ENCODE results near the gene ALDH3A1. TPM values are rescaled to one million over a fixed set of nuclear protein-coding genes. Genes with fewer than 3 reads are reported as not detected.

ALDH3A1 gene
- total RNA-seq, 3 donors from 2014 or later (not counting 1 experiment from before 2014, with no cell fraction given): not detected

- intact Hi-C loops (cut with micrococcal nuclease): no loop called here
- no peak overlapping the region for H3K27ac Mint-ChIP-seq
- H3K36me3 Mint-ChIP-seq: peaks cover 13% of the 10 kb centered on the region
- Histone ChIP-seq H3K4me1 (ENCODE audit: control insufficient read depth, insufficient read depth, low read length) (no peaks in the 10 kb centered on the region), H3K9me3 (ENCODE audit: control insufficient read depth, insufficient read depth, low read length) (no peaks in the 10 kb centered on the region), H3K27me3 (ENCODE audit: control insufficient read depth, insufficient read depth, low read length) (no peaks in the 10 kb centered on the region), H3K36me3 (ENCODE audit: control insufficient read depth, insufficient read depth, low read length) (peaks cover 41% of the 10 kb centered on the region), H3K27ac (ENCODE audit: low read length) (no peak overlapping the region), H3K4me3 (ENCODE audit: low read length) (no peak overlapping the region)
- ATAC-seq: no peak
- TF ChIP-seq, protein P1, sequence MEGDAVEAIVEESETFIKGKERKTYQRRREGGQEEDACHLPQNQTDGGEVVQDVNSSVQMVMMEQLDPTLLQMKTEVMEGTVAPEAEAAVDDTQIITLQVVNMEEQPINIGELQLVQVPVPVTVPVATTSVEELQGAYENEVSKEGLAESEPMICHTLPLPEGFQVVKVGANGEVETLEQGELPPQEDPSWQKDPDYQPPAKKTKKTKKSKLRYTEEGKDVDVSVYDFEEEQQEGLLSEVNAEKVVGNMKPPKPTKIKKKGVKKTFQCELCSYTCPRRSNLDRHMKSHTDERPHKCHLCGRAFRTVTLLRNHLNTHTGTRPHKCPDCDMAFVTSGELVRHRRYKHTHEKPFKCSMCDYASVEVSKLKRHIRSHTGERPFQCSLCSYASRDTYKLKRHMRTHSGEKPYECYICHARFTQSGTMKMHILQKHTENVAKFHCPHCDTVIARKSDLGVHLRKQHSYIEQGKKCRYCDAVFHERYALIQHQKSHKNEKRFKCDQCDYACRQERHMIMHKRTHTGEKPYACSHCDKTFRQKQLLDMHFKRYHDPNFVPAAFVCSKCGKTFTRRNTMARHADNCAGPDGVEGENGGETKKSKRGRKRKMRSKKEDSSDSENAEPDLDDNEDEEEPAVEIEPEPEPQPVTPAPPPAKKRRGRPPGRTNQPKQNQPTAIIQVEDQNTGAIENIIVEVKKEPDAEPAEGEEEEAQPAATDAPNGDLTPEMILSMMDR (IDR thresholded peaks at IDR 0.05): no peak
- 99% methylated on average over 4 of the region's 4 CpGs for WGBS (ENCODE audit: insufficient coverage)
- DNase-seq: no peak
- H3K27me3 Mint-ChIP-seq (ENCODE audit: low read depth in 2 of 2): no peaks in the 10 kb centered on the region
- H3K4me1 Mint-ChIP-seq: no peaks in the 10 kb centered on the region
- no peaks in the 10 kb centered on the region for H3K9me3 Mint-ChIP-seq
- H3K4me3 Mint-ChIP-seq: no peak overlapping the region
These were observed 32.7 kb upstream of the ALDH3A1 start for GRCh38 chr17:19780846-19781245.

DNA sequence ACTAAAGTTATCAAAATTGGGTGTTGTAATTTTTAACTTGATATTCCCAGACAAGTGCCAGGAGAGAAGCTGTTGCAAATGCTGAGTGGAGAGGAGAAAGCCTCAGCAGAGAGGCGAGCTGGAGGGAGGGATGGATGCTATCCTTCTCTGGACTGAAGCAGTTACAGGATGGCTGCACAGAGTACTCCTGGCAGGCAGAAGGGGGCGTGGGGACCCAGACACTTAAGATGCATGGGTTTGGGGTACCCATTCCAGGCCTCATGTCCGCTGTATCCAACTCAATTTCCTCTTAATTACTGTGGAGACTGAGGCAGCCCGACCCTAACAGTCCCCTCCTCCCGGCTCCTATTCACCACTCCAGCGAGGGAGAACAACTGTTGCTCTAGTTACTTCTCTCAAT is 25.4 kb upstream of the ALDH3A1 start:
- intact Hi-C loops (cut with micrococcal nuclease): no loop called here
- Mint-ChIP-seq H3K4me1 (no peaks in the 10 kb centered on the region), H3K9me3 (no peaks in the 10 kb centered on the region), H3K27me3 (ENCODE audit: low read depth in 2 of 2) (no peaks in the 10 kb centered on the region), H3K36me3 (no peaks in the 10 kb centered on the region), H3K4me3 (no peak overlapping the region), H3K27ac (no peak overlapping the region)
- no peak overlapping the region for H3K4me3 ChIP-seq (ENCODE audit: low read length)
- peaks cover 10% of the 10 kb centered on the region for H3K4me1 ChIP-seq (ENCODE audit: control insufficient read depth, insufficient read depth, low read length)
- peak in 1 of 3 donors; percentile 9 for ATAC-seq
- no peaks in the 10 kb centered on the region for H3K9me3 ChIP-seq (ENCODE audit: control insufficient read depth, insufficient read depth, low read length)
- H3K27ac ChIP-seq (ENCODE audit: low read length): no peak overlapping the region
- DNase-seq: no peak
- TF ChIP-seq, protein P1 (IDR thresholded peaks at IDR 0.05): no peak
- peaks cover 18% of the 10 kb centered on the region for H3K36me3 ChIP-seq (ENCODE audit: control insufficient read depth, insufficient read depth, low read length)
- WGBS (ENCODE audit: insufficient coverage): 91% methylated on average over 3 of the region's 6 CpGs
- no peaks in the 10 kb centered on the region for H3K27me3 ChIP-seq (ENCODE audit: control insufficient read depth, insufficient read depth, low read length)

DNA sequence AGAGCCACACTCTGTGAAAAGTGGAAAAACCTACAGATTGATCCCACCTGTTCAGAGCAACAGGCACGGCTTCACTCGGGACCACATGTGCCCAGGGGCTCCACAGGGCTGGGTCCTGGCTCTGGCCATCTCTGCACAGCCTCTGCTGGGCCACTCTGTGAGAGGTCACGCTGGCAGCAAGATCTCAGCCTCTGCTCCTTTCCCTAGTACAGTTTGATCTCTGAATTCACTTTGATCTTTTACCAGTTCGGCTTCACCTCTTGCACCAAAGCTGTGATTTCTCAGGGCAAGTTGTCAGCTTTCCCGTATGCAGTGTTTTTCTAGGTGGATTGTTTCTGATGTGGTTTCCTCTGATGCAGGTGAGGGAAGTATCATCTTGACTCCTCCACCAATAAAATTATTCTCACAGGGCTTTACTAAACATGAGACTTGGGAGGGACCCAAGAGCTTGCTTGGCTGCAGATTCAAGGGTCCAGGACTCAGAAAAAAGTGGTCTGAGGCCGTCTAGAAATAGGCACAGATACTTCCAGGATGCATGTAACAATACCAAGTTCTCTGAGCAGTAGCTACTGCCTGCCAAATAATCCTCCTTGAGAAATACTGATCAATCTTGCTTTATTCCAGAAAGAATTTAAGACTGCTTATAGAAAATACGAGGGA is 24.0 kb upstream of the ALDH3A1 start:
- Histone ChIP-seq H3K27me3 (ENCODE audit: control insufficient read depth, insufficient read depth, low read length) (no peaks in the 10 kb centered on the region), H3K36me3 (ENCODE audit: control insufficient read depth, insufficient read depth, low read length) (peaks cover 14% of the 10 kb centered on the region), H3K4me3 (ENCODE audit: low read length) (no peak overlapping the region), H3K4me1 (ENCODE audit: control insufficient read depth, insufficient read depth, low read length) (peaks cover 10% of the 10 kb centered on the region), H3K27ac (ENCODE audit: low read length) (no peak overlapping the region), H3K9me3 (ENCODE audit: control insufficient read depth, insufficient read depth, low read length) (no peaks in the 10 kb centered on the region)
- Mint-ChIP-seq H3K27ac (no peak overlapping the region), H3K36me3 (no peaks in the 10 kb centered on the region), H3K4me3 (no peak overlapping the region), H3K9me3 (no peaks in the 10 kb centered on the region), H3K4me1 (no peaks in the 10 kb centered on the region), H3K27me3 (ENCODE audit: low read depth in 2 of 2) (no peaks in the 10 kb centered on the region)
- peak in 1 of 2 donors; percentile 86 for DNase-seq
- WGBS (ENCODE audit: insufficient coverage): 69% methylated on average over 6 of the region's 7 CpGs
- ATAC-seq: peak in 2 of 3 donors; percentile 19 to 50
- intact Hi-C loops (cut with micrococcal nuclease): no loop called here
- TF ChIP-seq, protein P1 (IDR thresholded peaks at IDR 0.05): no peak
